AG08396 (cell line): Measurements from ENCODE around the gene PAX2.
"Not testable (repeated sequence)": the region's sequence is repeated elsewhere in the genome, so short reads cannot be mapped to it uniquely, and the experiment has no call there.

ENCODE experiments used
- DNase-seq: peaks from one replicate; pipeline ENCODE4 v3.0.0; 2012; ENCODE audit warnings: low spot score, mixed read lengths

PAX2 gene

DNA sequence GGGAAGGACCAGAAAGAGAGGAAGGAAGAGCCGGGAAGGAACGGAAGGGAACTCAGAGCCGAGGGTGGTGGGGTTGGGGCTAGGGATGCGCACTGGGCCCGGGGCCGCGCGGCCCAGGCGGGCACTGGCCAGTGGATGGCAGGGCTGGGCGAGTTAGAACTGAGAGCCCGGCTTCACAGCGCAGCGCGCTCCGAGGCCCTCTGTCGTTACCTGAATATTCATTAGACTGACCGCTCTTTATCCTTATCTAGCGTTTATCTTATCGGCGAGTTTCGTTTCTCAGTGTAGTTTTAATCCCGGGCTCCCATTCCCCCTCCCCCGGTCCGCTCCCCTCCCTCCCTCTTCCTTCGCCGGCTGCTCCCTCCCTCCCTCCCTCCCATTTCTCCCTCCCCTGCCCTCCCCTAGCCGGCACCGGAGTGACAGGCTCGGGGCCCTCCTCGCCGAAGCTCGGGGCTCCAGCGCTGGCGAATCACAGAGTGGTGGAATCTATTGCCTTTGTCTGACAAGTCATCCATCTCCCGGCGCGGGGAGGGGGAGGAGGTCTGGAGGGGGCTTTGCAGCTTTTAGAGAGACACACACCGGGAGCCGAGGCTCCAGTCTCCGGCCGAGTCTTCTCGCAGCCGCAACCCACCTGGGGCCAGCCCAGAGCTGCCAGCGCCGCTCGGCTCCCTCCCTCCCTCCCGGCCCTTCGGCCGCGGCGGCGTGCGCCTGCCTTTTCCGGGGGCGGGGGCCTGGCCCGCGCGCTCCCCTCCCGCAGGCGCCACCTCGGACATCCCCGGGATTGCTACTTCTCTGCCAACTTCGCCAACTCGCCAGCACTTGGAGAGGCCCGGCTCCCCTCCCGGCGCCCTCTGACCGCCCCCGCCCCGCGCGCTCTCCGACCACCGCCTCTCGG lies at the start of gene PAX2:
TSS of gene PAX2 (plus strand) at position 596 of the 895 bp plus-strand sequence. CDS start 679 bp downstream, outside the sequence.
- peak; percentile 33 for DNase-seq

DNA sequence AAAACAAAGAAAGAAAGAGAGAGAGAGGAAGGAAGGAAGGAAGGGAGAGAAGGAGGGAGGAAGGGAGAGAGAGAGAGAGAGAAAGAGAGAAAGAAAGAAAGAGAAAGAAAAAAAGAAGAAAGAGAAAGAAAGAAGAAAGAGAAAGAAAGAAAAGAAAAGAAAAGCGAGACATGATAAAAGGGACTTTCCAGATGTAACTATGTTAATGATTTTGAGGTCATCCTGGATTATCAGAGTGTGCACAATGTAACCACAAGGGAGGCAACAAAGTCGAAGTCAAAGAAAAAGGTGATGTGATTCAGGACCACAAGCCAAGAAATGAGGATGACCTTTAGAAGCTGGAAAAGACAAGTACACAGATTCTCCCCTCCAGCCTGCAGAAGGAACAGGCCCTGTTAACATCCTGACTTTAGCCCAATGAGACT lies 48.9 kb upstream of the PAX2 start:
- DNase-seq: no peak

DNA sequence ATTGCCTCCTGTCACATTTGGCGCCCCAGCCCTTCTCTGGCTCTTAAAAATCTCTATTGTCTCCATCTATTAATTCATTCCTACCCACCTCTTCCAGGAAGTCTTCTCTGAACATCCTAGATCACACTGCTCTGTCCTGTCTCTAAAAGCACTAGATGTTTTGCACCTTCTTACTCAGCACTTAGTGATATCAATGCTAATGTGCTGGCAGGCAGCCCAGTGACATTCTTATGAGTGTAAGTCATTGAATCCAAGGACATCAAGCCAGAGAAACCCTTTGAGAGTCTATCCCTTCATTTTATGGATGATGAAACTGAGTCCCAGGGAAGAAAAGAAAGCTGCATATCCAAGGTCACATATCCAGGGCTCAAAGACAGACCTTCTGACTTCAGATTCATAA lies 48.3 kb upstream of the PAX2 start:
- DNase-seq: peak; percentile 37

DNA sequence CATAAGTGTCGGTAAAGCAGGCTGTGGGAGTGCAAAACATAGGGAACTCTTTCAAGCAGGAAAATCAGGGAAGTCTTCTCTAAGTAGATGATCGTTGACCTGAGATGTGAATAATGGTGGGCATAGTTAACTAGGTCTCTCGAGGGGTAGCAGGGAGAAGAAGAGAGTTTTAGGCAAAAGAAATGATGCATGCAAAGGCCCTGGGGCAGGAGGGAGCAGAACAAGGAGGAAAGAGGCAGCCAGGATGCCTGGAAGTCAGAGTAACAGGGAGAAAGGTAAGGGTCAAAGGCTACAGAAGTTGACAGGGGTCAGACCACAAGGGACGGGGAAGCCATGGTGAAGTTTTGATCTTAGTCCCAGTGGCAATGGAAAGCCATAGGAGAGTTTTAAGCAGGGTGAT lies 47.8 kb upstream of the PAX2 start:
- DNase-seq: no peak

DNA sequence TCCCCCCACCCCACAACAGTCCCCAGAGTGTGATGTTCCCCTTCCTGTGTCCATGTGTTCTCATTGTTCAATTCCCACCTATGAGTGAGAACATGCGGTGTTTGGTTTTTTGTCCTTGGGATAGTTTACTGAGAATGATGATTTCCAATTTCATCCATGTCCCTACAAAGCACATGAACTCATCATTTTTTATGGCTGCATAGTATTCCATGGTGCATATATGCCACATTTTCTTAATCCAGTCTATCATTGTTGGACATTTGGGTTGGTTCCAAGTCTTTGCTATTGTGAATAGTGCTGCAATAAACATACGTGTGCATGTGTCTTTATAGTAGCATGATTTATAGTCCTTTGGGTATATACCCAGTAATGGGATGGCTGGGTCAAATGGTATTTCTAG lies 43.7 kb upstream of the PAX2 start:
- not testable (repeated sequence) for DNase-seq

DNA sequence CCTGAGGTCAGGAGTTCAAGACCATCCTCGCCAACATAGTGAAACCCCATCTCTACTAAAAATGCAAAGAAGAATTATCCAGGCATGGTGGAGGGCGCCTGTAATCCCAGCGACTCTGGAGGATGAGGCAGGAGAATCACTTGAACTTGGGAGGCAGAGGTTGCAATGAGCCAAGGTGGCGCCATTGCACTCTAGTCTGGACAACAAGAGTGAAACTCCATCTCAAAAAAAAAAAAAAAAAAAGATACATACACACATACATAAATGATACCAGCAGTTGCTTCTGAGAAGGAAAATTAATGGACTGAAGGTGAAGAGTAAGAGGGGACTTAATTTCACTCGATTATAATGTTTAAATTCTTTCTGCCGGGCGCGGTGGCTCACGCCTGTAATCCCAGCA lies 40.2 kb upstream of the PAX2 start:
- DNase-seq: no peak

DNA sequence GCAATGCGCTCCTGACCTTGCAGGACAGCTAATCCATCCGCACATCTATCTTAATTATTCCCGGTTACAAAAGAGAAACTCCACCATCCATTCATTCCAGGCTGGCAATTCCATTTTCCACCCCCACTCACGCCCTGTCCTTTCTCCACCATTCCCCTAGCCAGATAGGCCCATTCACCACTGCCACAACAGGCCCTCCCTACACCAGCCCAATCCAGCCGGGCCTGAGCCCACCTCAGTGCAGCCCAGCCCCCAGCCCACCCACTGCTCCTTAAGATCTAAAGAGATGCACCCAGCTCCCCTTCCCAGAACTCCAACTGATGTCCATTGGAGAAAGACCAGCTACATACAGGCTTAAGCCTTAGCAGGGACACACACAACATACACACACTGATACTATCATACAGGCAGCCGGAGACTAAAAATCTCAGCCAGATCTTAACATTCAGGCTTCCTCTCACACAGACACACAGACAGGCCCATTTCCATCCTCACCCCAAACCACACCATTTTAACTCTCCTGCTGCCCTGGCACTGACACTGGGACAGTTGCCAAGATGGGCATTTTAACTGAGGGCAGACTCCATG lies 38.0 kb upstream of the PAX2 start:
- DNase-seq: no peak

DNA sequence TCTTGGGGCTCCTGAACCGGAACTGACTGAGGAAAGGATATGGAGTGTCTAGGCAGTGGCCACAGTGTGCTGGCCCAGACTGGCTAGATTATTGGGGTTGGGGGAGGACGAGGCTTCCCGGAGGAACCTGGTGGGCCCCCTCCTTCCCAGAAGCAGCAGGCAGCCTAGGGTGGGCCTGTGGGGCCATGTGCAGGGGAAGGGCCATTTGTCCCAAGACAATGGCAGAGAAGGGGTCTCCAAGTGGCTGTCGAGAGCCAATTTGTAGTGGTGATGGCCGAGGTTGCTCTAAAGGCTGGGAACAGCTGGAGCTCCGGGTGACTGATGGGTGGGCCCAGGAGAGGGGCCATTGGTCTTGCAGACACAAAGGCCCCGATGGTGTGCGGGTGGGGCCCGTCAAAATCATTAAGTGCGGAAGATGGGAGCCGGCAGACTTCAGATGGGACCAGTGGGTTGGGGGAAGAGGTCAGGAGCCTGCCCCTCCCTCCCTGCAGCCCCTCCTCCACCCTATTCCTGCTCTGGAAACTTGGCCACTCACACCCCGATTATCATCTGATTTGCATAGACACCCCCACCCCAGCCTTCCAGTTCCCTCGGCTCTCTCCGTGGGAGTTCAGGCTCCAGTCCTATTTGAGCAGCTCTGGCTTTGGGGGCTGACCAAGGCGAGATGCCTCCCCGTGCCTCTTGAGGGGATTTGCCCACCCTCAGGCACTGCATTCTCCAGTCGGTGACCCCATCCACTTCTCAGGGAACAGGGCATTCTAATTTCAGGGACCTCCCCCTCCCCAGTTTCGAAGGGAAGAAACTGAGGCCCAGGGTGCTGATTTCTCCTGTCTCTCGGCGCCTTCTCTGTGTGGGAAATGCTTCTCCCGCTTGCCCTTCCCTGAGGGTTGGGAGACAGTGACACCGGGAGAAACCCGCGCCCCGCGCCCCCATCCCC lies 36.0 kb upstream of the PAX2 start:
- DNase-seq: no peak

DNA sequence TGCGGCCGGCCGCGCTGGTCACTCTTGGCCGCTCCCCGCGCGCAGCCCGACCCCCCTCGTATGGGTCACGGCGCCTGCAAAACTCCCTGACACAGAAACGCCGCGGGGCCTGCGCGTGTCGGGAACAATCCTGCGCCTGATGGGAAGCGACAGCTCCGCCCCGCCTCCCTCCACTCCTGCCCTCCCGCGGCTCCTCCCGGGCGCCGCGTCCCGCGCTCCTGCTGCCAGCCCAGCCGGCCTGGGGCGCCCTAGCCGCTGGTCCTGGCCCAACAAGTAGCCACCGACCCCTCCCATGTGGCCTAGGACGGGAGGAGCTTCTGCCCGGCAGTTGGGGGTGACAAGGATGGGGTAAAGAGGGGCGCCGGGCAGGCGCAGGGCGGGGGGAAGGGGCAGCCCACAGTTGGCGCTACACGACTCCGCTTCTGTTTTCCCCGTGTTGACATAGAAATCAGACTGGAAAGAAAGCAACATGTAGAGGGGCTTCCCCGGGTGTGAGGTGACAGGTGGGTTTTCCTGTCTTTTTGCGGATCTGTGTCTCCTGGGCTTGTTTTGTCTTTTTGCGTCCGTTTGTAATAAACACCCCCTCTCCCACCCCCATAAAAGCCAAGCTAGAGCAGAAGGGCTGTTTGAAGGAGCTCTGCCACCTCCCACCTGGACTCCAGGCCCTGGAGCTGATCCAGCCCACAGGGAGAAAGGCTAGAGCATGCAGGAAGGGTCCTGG lies 35.1 kb upstream of the PAX2 start:
- DNase-seq: no peak

DNA sequence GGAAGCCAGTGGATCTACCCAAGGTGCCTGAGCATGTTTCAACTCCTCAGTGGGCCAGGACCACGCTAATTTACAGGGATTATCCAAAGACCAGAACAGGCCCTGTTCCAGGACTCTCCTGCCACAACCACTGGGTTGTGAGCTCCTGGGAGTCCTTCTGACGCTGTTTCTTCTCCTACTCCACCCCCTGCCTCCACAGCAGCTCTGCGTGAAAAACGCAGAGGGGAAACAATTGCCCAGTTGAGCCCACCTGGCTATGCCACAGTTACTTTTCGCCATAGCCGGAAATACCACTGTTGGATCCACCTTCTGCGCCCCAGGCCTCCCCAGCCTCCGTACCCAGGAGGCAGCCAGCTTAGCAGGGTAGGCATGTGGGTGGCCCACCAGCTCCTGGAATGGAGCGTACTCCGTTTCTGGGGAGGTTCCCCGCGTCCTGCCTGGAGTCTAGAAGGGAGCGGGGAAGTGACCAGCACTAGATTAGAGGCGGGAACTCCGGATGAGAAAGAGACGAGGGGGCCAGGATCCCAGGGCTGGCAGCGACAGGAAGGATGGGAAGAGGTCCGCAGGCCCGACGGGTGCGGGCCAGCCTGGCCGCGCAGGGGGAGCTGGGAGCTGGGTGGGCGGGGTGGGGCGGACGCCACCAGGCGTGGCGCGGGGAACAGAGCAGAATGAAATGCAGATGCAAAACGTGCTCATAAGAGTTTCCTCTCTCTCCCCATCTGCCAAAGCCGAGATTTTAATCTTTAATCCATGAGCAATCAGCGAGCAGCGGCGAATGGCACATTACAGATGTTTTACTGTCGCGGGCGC lies 32.1 kb upstream of the PAX2 start:
- no peak for DNase-seq

DNA sequence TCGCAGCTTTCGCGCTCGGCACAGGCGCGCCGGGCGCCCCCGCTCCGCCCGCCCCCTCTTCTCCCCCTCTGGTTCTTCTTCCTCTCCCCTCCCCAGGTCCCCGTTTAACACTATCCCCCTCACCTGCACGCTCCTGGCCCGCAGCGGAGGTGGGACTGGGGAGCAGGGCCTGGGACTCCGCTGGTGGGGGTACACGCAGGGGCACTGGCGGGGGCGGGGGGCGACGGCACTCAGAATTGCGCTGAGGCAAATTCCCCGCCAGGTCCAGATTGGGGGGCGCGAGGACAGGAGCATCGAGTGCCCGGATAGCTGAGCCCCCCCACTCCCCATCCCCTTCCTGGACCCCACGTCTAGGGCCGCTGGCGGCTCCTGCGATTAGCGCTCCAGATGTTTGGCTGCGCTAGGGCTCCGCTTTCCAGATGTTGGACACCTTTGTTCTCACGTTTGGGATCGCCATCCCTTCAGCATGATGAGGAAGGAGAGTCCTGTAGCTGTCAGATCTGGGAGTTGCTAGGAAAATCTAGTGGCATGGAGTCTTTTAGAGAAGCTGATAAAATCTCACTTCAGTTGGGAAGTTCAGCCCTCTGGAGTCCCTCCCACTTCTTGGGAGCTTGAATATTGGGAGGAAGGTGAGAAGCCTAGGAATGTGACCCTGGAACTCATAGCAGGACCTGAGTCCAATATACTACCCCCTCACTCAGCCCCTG lies 31.4 kb upstream of the PAX2 start:
- DNase-seq: no peak

DNA sequence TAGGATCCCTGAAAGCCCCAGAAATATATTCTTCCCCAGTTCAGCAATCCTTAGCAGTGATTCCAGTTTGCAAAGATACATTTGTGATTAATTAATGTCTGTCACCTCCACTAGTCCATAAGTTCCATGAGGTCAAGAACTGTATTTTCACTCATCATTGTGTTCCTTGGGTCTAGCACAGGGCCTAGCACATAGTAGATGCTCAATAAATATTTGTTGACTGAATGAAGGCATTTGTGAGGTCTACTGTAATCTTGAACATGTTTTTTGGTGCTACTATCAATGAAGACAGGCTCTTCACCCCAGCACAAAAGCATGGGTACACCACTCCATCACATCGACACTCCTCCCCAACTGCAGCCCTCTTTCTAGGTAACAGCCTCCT lies 30.8 kb upstream of the PAX2 start:
- DNase-seq: no peak

DNA sequence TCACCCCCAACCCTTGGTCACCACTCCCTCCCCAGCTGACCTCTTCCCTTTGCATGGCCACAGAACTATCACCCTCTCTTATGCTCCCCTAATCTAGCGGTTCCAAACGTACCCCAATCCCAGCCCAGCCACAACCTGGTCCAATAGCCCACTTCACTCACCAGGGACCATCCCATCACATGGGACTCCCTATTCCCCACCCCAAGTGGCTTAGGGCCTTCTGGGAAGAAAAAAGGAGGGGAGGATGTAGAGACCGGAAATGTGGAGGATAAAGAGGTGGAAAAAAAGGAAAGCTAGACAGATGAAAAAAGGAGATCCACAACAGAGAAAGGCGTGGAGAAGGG lies 30.3 kb upstream of the PAX2 start:
- DNase-seq: no peak

DNA sequence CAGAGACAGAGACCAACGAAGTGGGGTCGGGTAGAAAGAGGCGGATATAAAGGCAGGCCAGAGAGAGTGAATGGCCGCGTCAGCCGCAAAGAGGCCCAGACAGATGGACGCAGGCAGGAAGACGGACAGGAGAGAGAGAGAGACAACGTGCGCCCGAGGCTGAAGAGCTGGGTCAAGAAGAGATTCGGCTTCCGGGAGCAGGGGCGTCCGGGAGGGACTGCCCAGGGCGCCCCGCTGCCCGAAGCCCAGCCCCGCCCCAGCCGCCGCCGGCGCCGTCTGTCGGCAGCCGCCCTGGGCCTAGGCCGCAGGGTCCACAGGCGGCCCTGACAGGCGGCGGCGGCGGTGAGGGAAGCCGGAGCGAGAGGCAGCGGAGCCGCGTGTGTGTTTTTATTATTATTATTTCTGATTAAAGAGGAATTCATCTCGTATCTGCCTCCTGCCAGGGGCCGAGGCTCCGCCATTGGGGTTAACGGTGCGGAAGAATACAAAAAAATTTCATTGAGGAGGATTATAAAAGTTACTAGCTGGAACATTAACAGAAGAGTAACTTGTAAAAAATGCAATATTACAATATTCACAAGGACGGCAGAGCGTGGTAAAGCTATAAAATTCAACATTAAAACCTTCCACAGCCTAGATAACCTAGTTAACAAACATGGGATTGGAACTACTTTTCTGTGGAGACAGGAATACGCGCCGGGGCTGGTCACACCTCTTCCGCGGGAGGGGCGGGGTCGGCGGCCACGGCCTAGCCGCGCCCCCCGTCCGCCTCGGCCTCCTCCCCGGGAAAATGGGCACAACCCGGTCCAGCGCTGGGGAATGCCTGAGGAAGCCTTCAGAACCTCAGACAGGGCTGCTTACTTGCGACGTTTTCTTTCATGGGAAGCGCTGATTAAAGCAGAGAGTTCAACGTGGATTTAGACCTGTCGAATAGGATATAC lies 29.7 kb upstream of the PAX2 start:
- DNase-seq: no peak

DNA sequence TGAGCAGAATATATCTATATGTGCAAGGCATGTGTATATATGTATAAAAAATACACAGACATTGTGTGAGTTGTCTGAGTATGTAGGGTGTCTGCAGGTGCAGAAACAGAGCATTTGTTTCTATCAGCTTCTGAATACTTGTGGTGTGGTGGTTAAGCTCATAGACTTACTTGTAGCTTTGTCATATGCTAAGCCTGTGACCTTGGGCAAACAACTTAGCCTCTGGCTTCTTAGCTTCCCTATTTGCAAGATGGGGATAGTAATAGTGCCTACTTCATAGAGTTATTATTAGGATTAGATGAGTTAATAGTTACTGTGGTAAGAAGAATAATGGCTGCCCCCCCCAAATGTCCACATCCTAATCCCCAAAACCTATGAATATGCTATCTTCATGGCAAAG lies 28.2 kb upstream of the PAX2 start:
- no peak for DNase-seq

DNA sequence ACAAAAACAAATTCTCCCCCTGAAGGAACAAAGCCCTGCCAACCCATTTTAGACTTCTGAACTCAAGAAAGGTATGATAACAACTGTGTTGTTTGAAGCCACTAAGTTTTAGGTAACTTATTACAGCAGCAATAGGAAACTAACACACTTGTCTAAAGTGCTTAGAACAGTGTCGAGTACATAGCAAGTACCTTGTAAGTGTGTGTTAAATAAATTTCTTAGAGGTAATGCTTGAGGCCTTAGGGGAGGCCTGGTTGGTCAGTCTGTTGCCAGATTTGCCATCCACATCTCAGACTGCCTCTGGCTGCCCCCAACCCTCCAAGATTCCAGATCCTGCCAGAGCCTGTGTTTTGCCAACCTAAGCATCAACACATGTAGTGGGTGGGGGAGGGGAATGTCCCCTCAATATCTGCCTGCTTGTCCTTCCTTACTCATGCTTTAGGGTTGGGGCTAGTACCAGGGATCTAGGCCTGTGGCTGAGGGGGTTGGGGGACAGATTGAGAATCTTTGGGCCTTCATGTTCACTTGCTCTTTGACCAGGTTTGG lies 27.1 kb upstream of the PAX2 start:
- no peak for DNase-seq

DNA sequence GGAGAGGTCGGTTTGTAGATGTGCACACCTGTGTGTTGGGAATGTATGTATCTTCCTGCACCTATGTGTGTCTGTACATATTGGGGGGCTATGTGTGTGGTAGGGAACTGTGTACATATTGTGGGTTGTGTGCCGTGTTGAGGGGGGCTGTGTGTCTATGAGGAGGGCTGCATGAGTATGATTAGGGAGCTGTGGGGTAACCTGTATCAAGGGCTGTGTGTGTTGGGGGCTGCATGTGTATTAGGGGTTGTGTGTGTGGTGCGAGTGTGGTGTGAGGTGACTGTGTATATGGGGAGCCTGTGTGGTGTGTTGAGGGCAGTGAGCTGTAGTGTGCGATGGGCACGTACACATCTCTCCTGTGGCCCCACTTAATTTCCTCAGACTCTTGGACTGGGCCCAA lies 22.2 kb upstream of the PAX2 start:
- no peak for DNase-seq

DNA sequence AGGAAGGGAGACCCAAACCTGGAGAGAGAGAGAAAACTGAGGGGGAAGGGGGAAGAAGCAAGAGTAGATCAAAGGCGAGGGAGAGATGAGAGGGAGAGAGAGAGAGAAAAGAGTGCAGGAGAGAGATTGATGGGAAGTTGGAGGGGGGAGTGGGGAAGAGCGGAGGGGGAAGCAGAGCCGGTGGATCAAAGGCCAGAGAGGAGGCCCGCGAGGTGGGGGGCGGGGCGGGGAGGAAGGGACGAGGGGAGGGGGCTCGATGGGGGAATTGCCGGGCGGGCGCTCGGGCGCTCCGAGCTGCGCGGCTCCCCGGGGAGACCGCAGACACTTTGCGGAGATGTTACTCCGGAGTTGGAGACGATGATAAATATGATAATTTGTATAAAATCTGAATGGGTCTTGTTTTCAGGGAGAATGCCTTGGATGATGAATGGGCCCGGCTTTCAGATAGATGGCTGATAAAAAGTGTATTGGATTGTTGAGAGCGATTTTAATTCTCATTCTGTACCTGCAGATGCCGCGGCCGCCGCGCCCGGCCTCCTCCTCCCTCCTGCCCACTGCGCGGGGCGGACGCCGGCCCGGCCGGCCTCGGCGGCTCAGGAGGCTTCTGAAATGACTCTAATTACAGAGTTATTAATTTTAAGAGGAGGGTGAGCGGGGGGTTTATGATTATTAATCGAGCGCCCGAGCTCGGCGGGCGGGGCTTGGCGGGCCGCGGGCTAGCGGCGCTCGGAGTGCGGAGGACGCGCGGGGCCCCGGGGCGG lies 21.4 kb upstream of the PAX2 start:
- no peak for DNase-seq
